ENCODE data around the gene DNM1. TPM values are rescaled to one million over a fixed set of nuclear protein-coding genes. Genes with fewer than 3 reads are reported as not detected.

The DNM1 gene
- total and polyA plus RNA-seq, 10 of the 15 experiments (the other 5 are each of a cell fraction or from before 2014, with no cell fraction given) = 0.06 to 0.67 (median 0.19) TPM; not detected in 3

GRCh38 chr9:128258326-128258725 lies 55.1 kb downstream of the DNM1 start:
- Histone ChIP-seq H2AFZ (ENCODE audit: control insufficient read depth, low read depth, low read length) (no peak overlapping the region), H3K27ac (ENCODE audit: control insufficient read depth, insufficient read depth) (no peak overlapping the region), H3K9ac (ENCODE audit: control insufficient read depth, insufficient read depth, low read length) (no peak overlapping the region), H4K20me1 (ENCODE audit: control insufficient read depth, insufficient read depth) (no peaks in the 10 kb centered on the region), H3K4me3 (no peak overlapping the region), H3K27me3 (replicated peaks in 1 of 2; ENCODE audit: control insufficient read depth in 2 of 2, insufficient read depth in 2 of 2, low read length in 1 of 2) (no peaks in the 10 kb centered on the region), H3K9me3 (replicated peaks; ENCODE audit: control insufficient read depth, insufficient read depth, low read length) (no peaks in the 10 kb centered on the region), H3K4me2 (ENCODE audit: control insufficient read depth, insufficient read depth) (no peak overlapping the region), H3K79me2 (ENCODE audit: control insufficient read depth, insufficient read depth, low read length) (no peaks in the 10 kb centered on the region), H3K4me1 (ENCODE audit: control insufficient read depth, insufficient read depth, low read length) (no peaks in the 10 kb centered on the region), H3K36me3 (ENCODE audit: control insufficient read depth in 2 of 2, insufficient read depth in 2 of 2, low read length in 1 of 2) (peaks cover 7 to 9% of the 10 kb centered on the region in 2 experiments)
- ChIA-PET SMC1A (ENCODE audit: uncharacterized antibody, unreplicated experiment) (no interaction called here), RAD21 (ENCODE audit: unreplicated experiment) (no interaction called here), POLR2A (no interaction called here), CTCF (interaction anchor here (0.7 to 2.5 kb wide), 4 partner anchors 8 to 507 kb away, joined by 3 to 9 read pairs (median 4); no protein-coding TSS in a partner anchor)
- FAIRE-seq = no peak
- ATAC-seq = no peak
- in situ Hi-C loops (cut with MboI) (no loop called here), intact Hi-C loops (cut with micrococcal nuclease; ENCODE audit: unreplicated experiment) (no loop called here)
- no peak for DNase-seq (ENCODE audit: low read depth, low spot score)
- WGBS (ENCODE audit: insufficient coverage, insufficient replicate concordance, low lambda C conversion rate, missing lambda C conversion rate) = 94% methylated on average over 5 of the region's 6 CpGs
- TF ChIP-seq NFXL1 (IDR thresholded peaks at IDR 0.05; ENCODE audit: borderline replicate concordance) (no peak), NR2C1 (IDR thresholded peaks at IDR 0.05) (no peak), MEF2A (IDR thresholded peaks at IDR 0.05; ENCODE audit: insufficient read depth, low read depth, low read length) (no peak), NR2F1 (conservative IDR thresholded peaks at IDR 0.05) (no peak), IKZF2 (IDR thresholded peaks at IDR 0.05) (no peak), KAT2A (conservative IDR thresholded peaks at IDR 0.05; ENCODE audit: control insufficient read depth, low read depth, low read length) (no peak), E2F4 (IDR thresholded peaks at IDR 0.05; ENCODE audit: low read depth, low read length) (no peak), SMARCA5 (IDR thresholded peaks at IDR 0.05) (no peak), CREM (IDR thresholded peaks at IDR 0.05; ENCODE audit: low read depth) (no peak), ZBTB33 (IDR thresholded peaks at IDR 0.05) (no peak)
- no TSS peak for BruUV-seq (replicated peaks)
